IMR-90 (cell line): ENCODE measurements around the gene DGKB. TPM values are rescaled to one million over a fixed set of nuclear protein-coding genes. Genes with fewer than 3 reads are reported as not detected.

Source experiments
- ATAC-seq: fragments of 200-7000 bp; cut with Tn5 transposase; 2 replicates; pipeline ENCODE4 v1.9.1; 2020; ENCODE audit warnings: low read depth, mild to moderate bottlenecking, moderate library complexity
- BruUV-seq: library from RNA; stranded (reverse); fragments of 400-500 nt; replicated peaks from 2 replicates; lab custom pipeline; 2021; lab: Mats Ljungman, UMichigan
- CTCF ChIA-PET: fragments of 300-600 bp; formaldehyde crosslinking; extraction: SDS; loops from one replicate; lab custom pipeline; 2021; ENCODE audit warnings: antibody characterized with exemption; lab: Yijun Ruan, JAX
- POLR2A ChIA-PET: fragments of 300-600 bp; sonication (Branson Sonifier 250); formaldehyde crosslinking; loops from one replicate; lab custom pipeline; 2022; ENCODE audit warnings: antibody characterized with exemption; ENCODE audit not compliant: unreplicated experiment; lab: Charles Lee
- DNase-seq: peaks from one replicate; pipeline ENCODE4 v3.0.0; 2013
- H2AFZ ChIP-seq: replicated peaks from 2 replicates; pipeline ENCODE3; 2013; ENCODE audit warnings: low read length, mild to moderate bottlenecking; ENCODE audit not compliant: poor library complexity
- H2AK5ac ChIP-seq: 2 replicates; pipeline ENCODE4 v1.6.1; 2013; ENCODE audit warnings: low read depth, low read length, inconsistent platforms
- H2AK9ac ChIP-seq: replicated peaks from 2 replicates; pipeline ENCODE3; 2013; ENCODE audit warnings: mild to moderate bottlenecking, low read depth, low read length, moderate library complexity; ENCODE audit not compliant: poor library complexity
- H2BK120ac ChIP-seq: 2 replicates; pipeline ENCODE4 v1.6.1; 2013; ENCODE audit warnings: low read depth, low read length, inconsistent platforms
- H2BK15ac ChIP-seq: 3 replicates; pipeline ENCODE4 v1.6.1; 2013; ENCODE audit warnings: low read depth, low read length, inconsistent platforms
- H2BK20ac ChIP-seq: 2 replicates; pipeline ENCODE4 v1.6.1; 2013; ENCODE audit warnings: low read depth, mild to moderate bottlenecking, inconsistent platforms, low read length, moderate library complexity
- H2BK5ac ChIP-seq: 2 replicates; pipeline ENCODE4 v1.6.1; 2013; ENCODE audit warnings: mild to moderate bottlenecking, low read depth, low read length, inconsistent platforms; ENCODE audit not compliant: poor library complexity, severe bottlenecking
- H3K14ac ChIP-seq: replicated peaks from 2 replicates; pipeline ENCODE4 v1.6.1; 2013; ENCODE audit warnings: low read depth, low read length, inconsistent platforms
- H3K18ac ChIP-seq: 2 replicates; pipeline ENCODE4 v1.6.1; 2013; ENCODE audit warnings: low read depth, low read length, control low read depth
- H3K23ac ChIP-seq: 2 replicates; pipeline ENCODE4 v1.6.1; 2013; ENCODE audit warnings: low read depth, low read length, inconsistent platforms
- H3K27ac ChIP-seq: 2 replicates; pipeline ENCODE4 v1.5.1; 2013; ENCODE audit warnings: mild to moderate bottlenecking, control low read depth, low read length; ENCODE audit not compliant: insufficient read depth
- H3K27me3 ChIP-seq: 2 replicates; pipeline ENCODE4 v1.6.1; 2013; ENCODE audit warnings: low read length; ENCODE audit not compliant: control insufficient read depth, insufficient read depth
- H3K36me3 ChIP-seq: 2 replicates; pipeline ENCODE4 v1.6.1; 2013; ENCODE audit warnings: low read length, mixed read lengths; ENCODE audit not compliant: control insufficient read depth, insufficient read depth
- H3K4ac ChIP-seq: 2 replicates; pipeline ENCODE4 v1.6.1; 2013; ENCODE audit warnings: low read depth, low read length, inconsistent platforms
- H3K4me1 ChIP-seq: 2 replicates; pipeline ENCODE4 v1.6.1; 2013; ENCODE audit warnings: low read length, mixed read lengths; ENCODE audit not compliant: control insufficient read depth, insufficient read depth
- H3K4me2 ChIP-seq: 2 replicates; pipeline ENCODE4 v1.6.1; 2013; ENCODE audit warnings: low read depth, mild to moderate bottlenecking, control low read depth, low read length, moderate library complexity
- H3K4me3 ChIP-seq: 2 replicates; pipeline ENCODE4 v1.5.1; 2013; ENCODE audit warnings: low read depth, mild to moderate bottlenecking, control low read depth, low read length, moderate library complexity; ENCODE audit not compliant: insufficient read depth
- H3K56ac ChIP-seq: 2 replicates; pipeline ENCODE4 v1.6.1; 2013; ENCODE audit warnings: low read length, inconsistent platforms; ENCODE audit not compliant: insufficient read depth; ENCODE audit errors: extremely low read depth
- H3K79me1 ChIP-seq, 2 experiments: 2 replicates each; pipeline ENCODE4 v1.6.1; 2013; ENCODE audit warnings: low read length in 2 of 2, inconsistent platforms in 1 of 2, low read depth in 1 of 2
- H3K9ac ChIP-seq: 2 replicates; pipeline ENCODE4 v1.6.1; 2013; ENCODE audit warnings: low read depth, low read length, control low read depth
- H3K9me1 ChIP-seq: 2 replicates; pipeline ENCODE4 v1.6.1; 2013; ENCODE audit warnings: low read length, inconsistent platforms; ENCODE audit not compliant: insufficient read depth
- H3K9me3 ChIP-seq: 2 replicates; pipeline ENCODE4 v1.6.1; 2013; ENCODE audit warnings: low read length; ENCODE audit not compliant: control insufficient read depth, insufficient read depth
- H4K20me1 ChIP-seq: 2 replicates; pipeline ENCODE4 v1.6.1; 2013; ENCODE audit warnings: low read length, inconsistent platforms; ENCODE audit not compliant: insufficient read depth
- H4K5ac ChIP-seq: 2 replicates; pipeline ENCODE4 v1.6.1; 2013; ENCODE audit warnings: mild to moderate bottlenecking, low read depth, low read length, control low read depth
- H4K8ac ChIP-seq, 2 experiments: 2 replicates each; pipeline ENCODE4 v1.6.1; 2013; ENCODE audit warnings: low read depth in 2 of 2, low read length in 2 of 2, control low read depth in 1 of 2, inconsistent platforms in 1 of 2
- H4K91ac ChIP-seq: 2 replicates; pipeline ENCODE4 v1.6.1; 2013; ENCODE audit warnings: low read depth, low read length, inconsistent platforms; ENCODE audit not compliant: insufficient read depth
- BHLHE40 ChIP-seq: fragments of 150-350 bp; IDR thresholded peaks from 2 replicates; pipeline ENCODE4 v1.6.1; 2016; ENCODE audit warnings: mild to moderate bottlenecking, low read depth, low read length
- CEBPB ChIP-seq: IDR thresholded peaks from 2 replicates; pipeline ENCODE4 v1.6.1; 2012; ENCODE audit warnings: low read depth, low read length, improper control_type of control experiment
- CHD1 ChIP-seq: IDR thresholded peaks from 2 replicates; pipeline ENCODE4 v1.6.1; 2012; ENCODE audit warnings: low read depth, low read length, improper control_type of control experiment
- CTCF ChIP-seq: conservative IDR thresholded peaks from 2 replicates; pipeline ENCODE4 v1.5.1; 2012; ENCODE audit warnings: mild to moderate bottlenecking, low read depth, low read length, improper control_type of control experiment
- FOS ChIP-seq: fragments of 150-350 bp; IDR thresholded peaks from 2 replicates; pipeline ENCODE4 v1.6.1; 2016; ENCODE audit warnings: low read depth, low read length
- MAFK ChIP-seq: IDR thresholded peaks from 2 replicates; pipeline ENCODE4 v1.6.1; 2012; ENCODE audit warnings: low read depth, low read length, improper control_type of control experiment
- MAZ ChIP-seq: IDR thresholded peaks from 2 replicates; pipeline ENCODE4 v1.6.1; 2012; ENCODE audit warnings: low read depth, mild to moderate bottlenecking, low read length, improper control_type of control experiment, moderate library complexity, borderline replicate concordance
- MXI1 ChIP-seq: IDR thresholded peaks from 2 replicates; pipeline ENCODE4 v1.6.1; 2012; ENCODE audit warnings: low read depth, mild to moderate bottlenecking, low read length, moderate library complexity, borderline replicate concordance
- NFE2L2 ChIP-seq: fragments of 150-350 bp; IDR thresholded peaks from 2 replicates; pipeline ENCODE4 v1.6.1; 2016; ENCODE audit warnings: low read depth, mild to moderate bottlenecking, low read length
- POLR2A ChIP-seq: IDR thresholded peaks from 2 replicates; pipeline ENCODE4 v1.6.1; 2012; ENCODE audit warnings: mild to moderate bottlenecking, low read depth, low read length
- RAD21 ChIP-seq: IDR thresholded peaks from 2 replicates; pipeline ENCODE4 v1.6.1; 2012; ENCODE audit warnings: low read length, improper control_type of control experiment
- RCOR1 ChIP-seq: IDR thresholded peaks from 2 replicates; pipeline ENCODE4 v1.6.1; 2012; ENCODE audit warnings: mild to moderate bottlenecking, low read length, improper control_type of control experiment; ENCODE audit not compliant: insufficient replicate concordance
- RFX5 ChIP-seq: IDR thresholded peaks from 2 replicates; pipeline ENCODE4 v1.8.0; 2012; ENCODE audit warnings: low read depth, mild to moderate bottlenecking, low read length, moderate library complexity
- SMC3 ChIP-seq: fragments of 150-350 bp; IDR thresholded peaks from 2 replicates; pipeline ENCODE4 v1.6.1; 2016; ENCODE audit warnings: low read depth, mild to moderate bottlenecking, antibody characterized with exemption, low read length, moderate library complexity
- WGBS, 2 experiments: methylation state at CpG; one replicate each; pipeline versions ENCODE4 v1.1.5 to v1.1.7; 2013; ENCODE audit warnings: missing lambda C conversion rate in 2 of 2; ENCODE audit not compliant: insufficient read length in 1 of 2; ENCODE audit errors: extremely low coverage in 2 of 2; 5-methylcytosine and 5-hydroxymethylcytosine counted together
- dilution Hi-C: fragments of 300-500 bp; cut with HindIII; formaldehyde crosslinking; loops from one replicate; pipeline ENCODE4 v1.14.3; 2018; ENCODE audit warnings: low sequenced_read_pairs; ENCODE audit not compliant: unreplicated experiment
- in situ Hi-C: fragments of 300-500 bp; cut with MboI; formaldehyde crosslinking; loops from 3 replicates; pipeline ENCODE4 v1.14.3; 2019; ENCODE audit warnings: low sequenced_read_pairs, inconsistent platforms, mixed read lengths
- intact Hi-C: fragments of 100-400 bp; cut with micrococcal nuclease; formaldehyde crosslinking; loops from 2 replicates; pipeline ENCODE4 v1.10.0; 2022
- polyA plus RNA-seq, 3 experiments: library from polyadenylated mRNA; depleted of rRNA; stranded (reverse); fragments of >200 nt; gene quantifications; 2 replicates each; pipeline ENCODE4 v1.2.3, GENCODE V29; 2012; ENCODE audit warnings: low replicate concordance in 1 of 3
- total RNA-seq: library from RNA; depleted of rRNA; stranded (reverse); fragments of >200 nt; gene quantifications from 2 replicates; pipeline ENCODE4 v1.2.3, GENCODE V29; 2012
- TF ChIP-seq, protein P1 (sequence below): fragments of 150-350 bp; IDR thresholded peaks from 2 replicates; pipeline ENCODE4 v1.6.1; 2016; ENCODE audit warnings: low read depth, mild to moderate bottlenecking, low read length, moderate library complexity, borderline replicate concordance
- TF ChIP-seq, protein P2 (sequence below): fragments of 150-350 bp; IDR thresholded peaks from 2 replicates; pipeline ENCODE4 v1.6.1; 2017; ENCODE audit warnings: mild to moderate bottlenecking, antibody characterized with exemption, low read length, low read depth

Gene DGKB
- total and polyA plus RNA-seq, 2 of the 4 experiments (the other 2 are of a cell fraction), result not detected

DNA sequence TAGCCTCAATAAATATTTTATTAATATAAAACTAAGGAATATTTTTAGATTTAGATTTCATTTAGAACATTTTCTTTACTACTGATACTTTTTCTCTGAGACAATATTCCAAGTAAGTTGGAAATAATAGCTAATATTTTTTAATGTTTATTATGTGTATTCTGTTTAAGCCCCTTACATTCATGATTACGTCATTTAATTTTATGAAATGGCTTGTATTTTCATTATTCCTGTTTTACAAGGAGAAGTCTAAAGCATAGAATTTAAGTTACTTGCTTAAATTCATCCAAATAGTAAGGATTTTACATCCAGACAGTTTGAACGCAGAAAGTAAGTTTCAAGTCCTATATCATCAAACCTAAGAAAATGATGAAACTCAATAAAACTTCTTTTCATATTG is 6.1 kb downstream of the DGKB start:
- no TSS peak for BruUV-seq
- WGBS, 2 experiments, result no CpG with 5 or more reads among the region's 2 CpGs
- no peak overlapping the region for H4K5ac ChIP-seq
- no peak overlapping the region for H3K27ac ChIP-seq
- no peak overlapping the region for H2BK5ac ChIP-seq
- H2AK5ac ChIP-seq, result no peak overlapping the region
- H3K4me1 ChIP-seq, result no peaks in the 10 kb centered on the region
- H2AFZ ChIP-seq, result no peak overlapping the region
- H2BK120ac ChIP-seq, result no peak overlapping the region
- no peak overlapping the region for H3K14ac ChIP-seq
- H3K4ac ChIP-seq, result no peak overlapping the region
- H3K4me2 ChIP-seq, result no peak overlapping the region
- H3K9me3 ChIP-seq, result no peaks in the 10 kb centered on the region; the same call in 1 of the 2 replicates
- H3K23ac ChIP-seq, result no peak overlapping the region
- H3K36me3 ChIP-seq, result no peaks in the 10 kb centered on the region
- TF ChIP-seq, protein P1, sequence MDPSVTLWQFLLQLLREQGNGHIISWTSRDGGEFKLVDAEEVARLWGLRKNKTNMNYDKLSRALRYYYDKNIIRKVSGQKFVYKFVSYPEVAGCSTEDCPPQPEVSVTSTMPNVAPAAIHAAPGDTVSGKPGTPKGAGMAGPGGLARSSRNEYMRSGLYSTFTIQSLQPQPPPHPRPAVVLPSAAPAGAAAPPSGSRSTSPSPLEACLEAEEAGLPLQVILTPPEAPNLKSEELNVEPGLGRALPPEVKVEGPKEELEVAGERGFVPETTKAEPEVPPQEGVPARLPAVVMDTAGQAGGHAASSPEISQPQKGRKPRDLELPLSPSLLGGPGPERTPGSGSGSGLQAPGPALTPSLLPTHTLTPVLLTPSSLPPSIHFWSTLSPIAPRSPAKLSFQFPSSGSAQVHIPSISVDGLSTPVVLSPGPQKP, result no peak
- TF ChIP-seq, protein P2, sequence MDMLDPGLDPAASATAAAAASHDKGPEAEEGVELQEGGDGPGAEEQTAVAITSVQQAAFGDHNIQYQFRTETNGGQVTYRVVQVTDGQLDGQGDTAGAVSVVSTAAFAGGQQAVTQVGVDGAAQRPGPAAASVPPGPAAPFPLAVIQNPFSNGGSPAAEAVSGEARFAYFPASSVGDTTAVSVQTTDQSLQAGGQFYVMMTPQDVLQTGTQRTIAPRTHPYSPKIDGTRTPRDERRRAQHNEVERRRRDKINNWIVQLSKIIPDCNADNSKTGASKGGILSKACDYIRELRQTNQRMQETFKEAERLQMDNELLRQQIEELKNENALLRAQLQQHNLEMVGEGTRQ, result no peak
- TF ChIP-seq CTCF (no peak), MXI1 (no peak), FOS (no peak), SMC3 (no peak), BHLHE40 (no peak), CEBPB (no peak), CHD1 (no peak), RCOR1 (no peak), POLR2A (no peak), RFX5 (no peak), MAZ (no peak), MAFK (no peak), RAD21 (no peak), NFE2L2 (no peak)
- no peak overlapping the region for H2BK15ac ChIP-seq
- H3K27me3 ChIP-seq, result no peaks in the 10 kb centered on the region
- no peak overlapping the region for H2AK9ac ChIP-seq
- intact Hi-C loops, result no loop called here
- no peak overlapping the region for H3K9ac ChIP-seq
- ATAC-seq (no peak), DNase-seq (no peak)
- no peaks in the 10 kb centered on the region for H3K9me1 ChIP-seq
- H3K56ac ChIP-seq, result no peak overlapping the region
- H3K4me3 ChIP-seq, result no peak overlapping the region
- no peak overlapping the region for H3K18ac ChIP-seq
- POLR2A ChIA-PET, result no interaction called here
- H4K91ac ChIP-seq, result no peak overlapping the region
- dilution Hi-C loops, result no loop called here
- in situ Hi-C loops, result no loop called here
- CTCF ChIA-PET, result no interaction called here
- no peaks in the 10 kb centered on the region for H4K20me1 ChIP-seq
- H4K8ac ChIP-seq, result no peak overlapping the region
- no peaks in the 10 kb centered on the region for H3K79me1 ChIP-seq
- H2BK20ac ChIP-seq, result no peak overlapping the region
